Measurements from ENCODE around the gene ASAP2.

Gene ASAP2

DNA sequence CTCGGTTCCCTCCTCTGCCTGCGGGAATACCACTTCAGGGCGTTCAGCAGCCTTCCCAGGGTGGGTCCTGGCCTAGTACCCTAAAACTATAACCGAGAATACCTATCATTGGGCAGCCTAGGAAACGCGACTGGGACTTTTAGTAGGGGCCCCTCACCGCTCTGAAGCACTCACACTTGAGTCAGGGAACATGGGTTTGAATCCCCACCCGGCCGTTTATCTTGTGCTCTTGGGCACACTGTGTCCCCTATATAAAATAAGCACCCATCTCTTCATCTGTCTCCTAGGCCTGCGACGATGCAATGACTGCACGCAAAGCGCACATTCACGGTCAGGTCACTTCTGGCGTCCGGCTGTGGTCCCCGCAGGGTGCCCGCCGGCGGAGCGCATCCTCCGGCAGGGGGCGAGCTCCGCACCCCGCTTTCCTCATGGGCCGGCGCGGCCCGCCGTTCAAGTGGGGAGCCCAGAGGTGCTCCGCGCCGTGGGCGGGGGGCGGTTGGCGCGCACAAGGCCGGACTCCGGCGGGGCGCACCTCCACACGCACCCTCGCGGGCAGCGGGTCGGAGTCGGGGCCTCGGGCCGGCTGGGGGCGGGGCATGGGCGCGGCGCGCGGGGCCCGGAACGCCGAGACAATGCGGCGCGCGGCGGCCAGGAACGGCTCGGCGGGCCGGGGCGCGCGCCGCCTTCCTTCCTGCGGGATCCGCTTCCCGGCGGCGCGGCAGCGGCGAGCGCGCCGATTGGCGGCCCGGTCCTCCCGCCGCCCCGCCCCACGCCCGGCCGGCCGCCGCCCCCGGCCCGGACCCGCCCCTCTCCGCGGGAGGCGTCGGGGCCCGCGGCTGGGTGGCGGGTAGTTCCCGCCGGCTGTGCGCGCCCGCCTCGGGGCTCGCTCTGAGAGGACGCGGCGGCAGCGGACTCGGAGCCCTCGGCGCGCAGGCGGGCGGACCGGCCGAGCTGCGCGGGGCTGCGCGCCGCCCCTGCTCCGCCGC is at the start of gene ASAP2:
TSS of gene ASAP2 (plus strand) at position 850 of the 986 bp plus-strand sequence. CDS start 293 bp downstream, outside the sequence.
- ATAC-seq (peak; percentile 73), DNase-seq (peak; percentile 63)

DNA sequence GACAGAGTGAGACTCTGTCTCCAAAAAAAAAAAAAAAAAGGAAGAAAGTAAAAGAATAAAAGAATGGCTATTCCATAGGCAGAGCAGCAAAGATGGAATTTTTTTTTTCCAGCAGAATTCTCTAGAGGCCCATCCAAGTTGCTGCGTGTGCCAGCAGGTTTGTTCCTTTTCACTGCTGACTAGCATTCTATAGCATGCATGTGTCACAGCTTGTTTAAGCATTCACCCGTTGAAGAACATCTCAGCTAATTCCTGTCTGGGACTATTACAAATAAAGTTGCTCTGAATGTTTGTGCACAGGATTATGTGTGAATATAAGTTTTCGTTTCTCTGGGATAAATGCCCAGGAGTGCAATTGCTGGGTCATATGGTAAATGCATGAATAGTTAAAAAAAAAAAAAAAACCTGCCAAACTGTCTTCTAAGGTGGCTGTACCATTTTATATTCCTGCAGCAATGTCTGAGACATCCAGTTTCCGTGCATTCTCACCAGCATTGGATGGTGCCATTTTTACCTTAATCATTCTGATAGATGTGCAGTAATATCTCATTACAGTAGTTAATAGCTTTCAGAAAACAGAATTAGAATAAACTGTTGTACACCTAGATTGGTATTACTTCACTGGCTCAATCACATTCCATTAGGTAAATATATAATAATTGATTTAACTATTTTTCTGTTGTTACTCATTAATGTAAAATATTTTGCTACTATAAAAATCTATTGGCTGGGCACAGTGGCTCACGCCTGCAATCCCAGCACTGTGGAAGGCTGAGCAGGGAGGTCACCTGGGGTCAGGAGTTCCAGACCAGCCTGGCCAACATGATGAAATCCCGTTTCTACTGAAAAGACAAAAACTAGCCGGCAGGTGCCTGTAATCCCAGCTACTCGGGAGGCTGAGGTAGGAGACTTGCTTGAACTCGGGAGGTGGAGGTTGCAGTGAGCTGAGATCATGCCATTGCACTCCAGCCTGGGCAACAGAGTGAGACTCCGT is 47.5 kb upstream of the ASAP2 start:
- ATAC-seq: no peak
- DNase-seq: no peak

GRCh38 chr2:9160732-9161131 is 45.9 kb upstream of the ASAP2 start:
- ATAC-seq (no peak), DNase-seq (no peak)

GRCh38 chr2:9162841-9163240 is 43.8 kb upstream of the ASAP2 start:
- DNase-seq (no peak), ATAC-seq (no peak)

- ATAC-seq: no peak
- no peak for DNase-seq
Measured at GRCh38 chr2:9163306-9164111, 43.1 kb upstream of the ASAP2 start.

DNA sequence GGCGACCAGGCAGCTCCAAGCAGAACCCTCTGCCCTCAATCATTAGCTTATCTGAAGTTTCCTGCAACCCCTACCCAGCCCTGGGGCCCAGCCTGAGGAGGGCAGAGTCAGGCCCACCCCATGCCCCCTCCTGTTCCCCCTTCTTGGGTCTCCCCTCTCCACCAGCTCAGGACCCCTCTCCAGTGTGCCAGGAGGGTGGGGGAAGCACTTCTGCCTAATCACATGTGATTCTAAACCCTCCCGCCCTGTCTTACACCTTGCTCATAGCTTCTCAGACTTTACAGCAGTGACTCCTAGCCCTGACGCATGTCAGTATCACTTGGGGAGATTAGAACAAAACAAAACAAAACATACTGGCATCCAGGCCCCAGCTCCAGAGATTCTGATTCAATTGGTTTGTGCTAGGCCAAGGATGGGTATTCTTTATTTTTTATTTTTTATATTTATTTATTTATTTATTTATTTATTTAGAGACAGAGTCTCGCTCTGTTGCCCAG is 42.5 kb upstream of the ASAP2 start:
- ATAC-seq: no peak
- no peak for DNase-seq

GRCh38 chr2:9165625-9166024 is 41.0 kb upstream of the ASAP2 start:
- ATAC-seq: no peak
- no peak for DNase-seq

- ATAC-seq (no peak), DNase-seq (no peak)
Measured at GRCh38 chr2:9166579-9167377, 39.8 kb upstream of the ASAP2 start.

GRCh38 chr2:9167718-9168657 is 38.6 kb upstream of the ASAP2 start:
- ATAC-seq: no peak
- no peak for DNase-seq

GRCh38 chr2:9168821-9169221 is 37.8 kb upstream of the ASAP2 start:
- no peak for DNase-seq
- no peak for ATAC-seq

DNA sequence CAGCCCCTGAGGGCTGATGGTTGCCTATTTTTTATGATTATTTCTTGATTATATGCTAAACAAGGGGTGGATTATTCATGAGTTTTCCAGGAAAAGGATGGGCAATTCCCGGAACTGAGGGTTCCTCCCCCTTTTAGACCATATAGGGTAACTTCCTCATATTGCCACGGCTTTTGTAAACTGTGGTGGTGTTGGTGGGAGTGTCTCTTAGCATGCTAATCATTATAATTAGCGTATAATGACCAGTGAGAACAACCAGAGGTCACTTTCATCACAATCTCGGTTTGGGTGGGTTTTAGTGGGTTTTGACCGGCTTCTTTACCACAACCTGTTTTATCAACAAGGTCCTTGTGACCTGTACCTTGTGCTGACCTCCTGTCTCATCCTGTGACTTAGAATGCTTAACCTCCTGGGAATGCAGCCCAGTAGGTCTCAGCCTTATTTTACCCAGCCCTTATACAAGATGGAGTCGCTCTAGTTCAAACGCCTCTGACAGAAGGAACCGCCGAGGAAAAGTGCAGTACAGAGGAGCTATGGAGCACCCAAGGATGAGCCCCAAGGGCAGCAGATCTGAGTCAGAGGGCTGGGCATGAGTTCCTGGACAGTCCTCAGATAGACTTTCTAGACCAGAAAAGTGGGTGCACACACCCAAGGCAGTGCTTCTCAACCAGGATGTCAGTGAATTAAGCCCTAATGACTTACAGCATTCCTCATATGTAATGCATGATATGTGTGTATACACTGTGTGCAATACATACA is 37.1 kb upstream of the ASAP2 start:
- no peak for DNase-seq
- ATAC-seq: no peak

DNA sequence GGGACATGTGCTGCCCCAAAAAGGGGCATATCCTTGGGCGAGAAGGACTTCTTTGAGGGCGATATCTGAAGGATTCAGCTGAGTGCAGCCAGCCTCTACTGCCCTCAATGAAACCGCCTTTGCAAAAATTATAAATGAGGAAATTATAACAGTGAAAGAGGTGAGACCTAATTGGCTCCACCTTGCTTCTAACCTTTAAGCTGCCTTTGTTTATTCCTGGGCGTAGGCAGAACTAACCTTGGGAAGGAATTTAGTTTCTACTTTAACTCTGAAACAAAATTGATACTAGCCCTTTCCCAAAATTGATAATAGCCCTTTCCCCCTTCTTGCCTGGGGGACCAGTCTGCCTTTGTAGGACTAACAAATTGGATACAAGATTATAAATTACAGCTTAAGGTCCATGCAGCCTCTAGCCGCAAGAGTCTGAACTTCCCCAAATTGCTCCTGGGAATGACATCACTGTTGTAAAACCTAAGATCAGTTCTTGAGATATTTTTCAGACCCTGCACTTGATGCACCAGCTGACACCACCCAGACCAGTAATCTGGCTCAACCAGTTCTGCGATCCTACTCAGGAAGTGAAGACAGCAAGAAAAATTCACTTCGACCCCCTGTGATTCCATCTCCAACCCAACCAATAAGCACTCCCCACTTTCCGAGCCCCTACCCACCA is 36.0 kb upstream of the ASAP2 start:
- ATAC-seq: no peak
- DNase-seq: no peak

- no peak for DNase-seq
- ATAC-seq: no peak
Measured at GRCh38 chr2:9174771-9175437, 31.7 kb upstream of the ASAP2 start.

GRCh38 chr2:9178110-9178903 is 28.3 kb upstream of the ASAP2 start:
- ATAC-seq (no peak), DNase-seq (no peak)

GRCh38 chr2:9178904-9179571 is 27.6 kb upstream of the ASAP2 start:
- no peak for DNase-seq
- ATAC-seq: no peak

- ATAC-seq (no peak), DNase-seq (no peak)
Measured at GRCh38 chr2:9179572-9180201, 26.9 kb upstream of the ASAP2 start.
